Measurements from ENCODE around the gene CLMN. TPM values are rescaled to one million over a fixed set of nuclear protein-coding genes. Genes with fewer than 3 reads are reported as not detected.

The CLMN gene
- total and polyA plus RNA-seq, 5 donors from 2014 or later = 0.17 to 0.90 TPM; not detected in 3

- Mint-ChIP-seq H3K27me3 (no peaks in the 10 kb centered on the region), H3K4me3 (no peak overlapping the region), H3K9me3 (no peaks in the 10 kb centered on the region), H3K4me1 (no peaks in the 10 kb centered on the region), H3K36me3 (no peaks in the 10 kb centered on the region), H3K27ac (no peak overlapping the region)
- no peaks in the 10 kb centered on the region for H3K36me3 ChIP-seq (ENCODE audit: control insufficient read depth, insufficient read depth, low read length)
- no peaks in the 10 kb centered on the region for H3K9me3 ChIP-seq (ENCODE audit: control insufficient read depth in 2 of 2, low read length in 2 of 2)
- no peaks in the 10 kb centered on the region for H3K27me3 ChIP-seq (ENCODE audit: control insufficient read depth, insufficient read depth, low read length)
- DNase-seq (no peak), ATAC-seq (ENCODE audit: low read depth in 2 of 2) (no peak)
- H3K27ac ChIP-seq (ENCODE audit: insufficient read depth, low read length, poor library complexity, severe bottlenecking) = no peak overlapping the region
- no peaks in the 10 kb centered on the region for H3K4me1 ChIP-seq (ENCODE audit: control insufficient read depth, insufficient read depth, low read length, poor library complexity, severe bottlenecking)
- H3K4me3 ChIP-seq (ENCODE audit: low read depth, low read length) = no peak overlapping the region
Measured at GRCh38 chr14:95258156-95258555, 61.6 kb downstream of the CLMN start.

DNA sequence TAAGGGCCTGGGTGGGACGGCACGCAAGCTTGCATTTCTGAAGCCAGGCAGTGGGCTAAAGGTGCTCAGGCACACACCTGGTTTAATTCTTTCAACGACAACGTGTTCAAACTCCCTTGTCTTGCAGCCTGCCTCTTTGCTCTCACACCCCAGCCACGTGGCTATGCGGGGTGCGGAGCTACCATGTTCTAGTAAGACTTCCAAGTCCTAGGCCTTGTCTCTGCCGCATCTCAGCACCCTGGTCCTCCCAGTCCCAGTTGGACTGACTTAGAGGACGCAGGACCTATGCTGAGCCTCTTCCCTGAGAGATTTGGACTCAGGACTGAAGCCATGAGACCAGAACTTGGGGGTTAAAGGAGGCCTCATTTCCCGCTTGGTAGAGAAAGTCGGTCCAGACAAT lies 62.2 kb downstream of the CLMN start:
- no peak for ATAC-seq (ENCODE audit: low read depth in 2 of 2)
- Mint-ChIP-seq H3K9me3 (no peaks in the 10 kb centered on the region), H3K27me3 (no peaks in the 10 kb centered on the region), H3K36me3 (no peaks in the 10 kb centered on the region), H3K27ac (no peak overlapping the region), H3K4me3 (no peak overlapping the region), H3K4me1 (no peaks in the 10 kb centered on the region)
- no peaks in the 10 kb centered on the region for H3K27me3 ChIP-seq (ENCODE audit: control insufficient read depth, insufficient read depth, low read length)
- no peaks in the 10 kb centered on the region for H3K36me3 ChIP-seq (ENCODE audit: control insufficient read depth, insufficient read depth, low read length)
- H3K4me1 ChIP-seq (ENCODE audit: control insufficient read depth, insufficient read depth, low read length, poor library complexity, severe bottlenecking) = no peaks in the 10 kb centered on the region
- H3K27ac ChIP-seq (ENCODE audit: insufficient read depth, low read length, poor library complexity, severe bottlenecking) = no peak overlapping the region
- no peak overlapping the region for H3K4me3 ChIP-seq (ENCODE audit: low read depth, low read length)
- H3K9me3 ChIP-seq (ENCODE audit: control insufficient read depth in 2 of 2, low read length in 2 of 2) = no peaks in the 10 kb centered on the region
- DNase-seq = no peak

DNA sequence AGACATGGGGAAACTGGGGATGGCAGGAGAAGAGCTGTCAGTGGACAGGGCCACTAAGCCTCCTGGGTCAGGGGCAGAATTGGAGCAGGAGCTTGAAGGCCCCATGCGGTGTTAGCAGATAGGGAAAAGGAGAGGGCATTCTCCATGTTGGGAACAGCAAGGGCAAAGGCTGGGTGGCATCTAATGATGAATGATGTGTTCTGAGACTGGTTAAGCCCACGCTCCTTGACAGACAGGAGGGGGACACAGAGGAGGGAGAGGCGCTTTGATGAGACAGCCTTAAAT lies 63.0 kb downstream of the CLMN start:
- no peaks in the 10 kb centered on the region for H3K36me3 ChIP-seq (ENCODE audit: control insufficient read depth, insufficient read depth, low read length)
- no peak overlapping the region for H3K27ac ChIP-seq (ENCODE audit: insufficient read depth, low read length, poor library complexity, severe bottlenecking)
- Mint-ChIP-seq H3K4me3 (no peak overlapping the region), H3K27ac (no peak overlapping the region), H3K9me3 (no peaks in the 10 kb centered on the region), H3K36me3 (no peaks in the 10 kb centered on the region), H3K4me1 (no peaks in the 10 kb centered on the region), H3K27me3 (no peaks in the 10 kb centered on the region)
- H3K9me3 ChIP-seq (ENCODE audit: control insufficient read depth in 2 of 2, low read length in 2 of 2) = no peaks in the 10 kb centered on the region
- no peaks in the 10 kb centered on the region for H3K4me1 ChIP-seq (ENCODE audit: control insufficient read depth, insufficient read depth, low read length, poor library complexity, severe bottlenecking)
- ATAC-seq (ENCODE audit: low read depth in 2 of 2) (no peak), DNase-seq (no peak)
- no peak overlapping the region for H3K4me3 ChIP-seq (ENCODE audit: low read depth, low read length)
- no peaks in the 10 kb centered on the region for H3K27me3 ChIP-seq (ENCODE audit: control insufficient read depth, insufficient read depth, low read length)

DNA sequence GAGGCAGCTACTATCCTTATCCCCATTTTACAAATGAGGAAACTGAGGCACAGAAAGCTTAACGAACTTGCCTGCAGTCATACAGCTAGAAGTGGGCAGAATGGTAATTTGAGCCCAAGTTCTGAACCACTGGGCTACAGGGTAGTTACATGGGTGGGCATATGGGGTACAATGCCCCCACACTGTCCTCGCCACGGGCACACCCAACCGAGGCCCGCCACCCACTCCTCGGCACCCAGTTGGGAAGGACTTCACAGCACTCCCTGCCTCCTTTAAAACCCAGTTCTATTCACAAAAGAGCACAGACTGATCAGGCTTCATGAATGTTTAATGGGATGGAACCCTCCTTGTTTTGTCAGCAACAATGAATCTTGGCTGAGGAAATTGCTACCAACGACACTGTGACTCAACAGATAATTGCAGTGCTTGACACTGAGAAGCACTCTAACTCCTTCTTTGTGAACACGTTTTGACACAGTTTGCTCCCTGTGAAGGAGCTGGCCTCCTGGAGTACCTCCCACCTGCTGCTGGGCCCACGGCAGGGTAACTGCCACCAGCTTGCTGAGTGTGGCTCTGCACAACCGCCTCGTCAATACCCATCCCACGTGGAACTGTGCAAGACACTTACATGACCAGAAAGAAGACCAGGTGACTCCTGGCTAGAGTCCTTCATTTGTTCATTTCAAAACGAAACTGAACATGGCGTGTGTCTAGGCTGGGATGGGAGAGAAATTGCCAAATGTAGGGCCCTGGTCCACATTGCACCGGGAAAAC lies 63.5 kb downstream of the CLMN start:
- ATAC-seq (ENCODE audit: low read depth in 2 of 2) (no peak), DNase-seq (no peak)
- Mint-ChIP-seq H3K9me3 (no peaks in the 10 kb centered on the region), H3K36me3 (no peaks in the 10 kb centered on the region), H3K4me1 (no peaks in the 10 kb centered on the region), H3K27ac (no peak overlapping the region), H3K27me3 (no peaks in the 10 kb centered on the region), H3K4me3 (no peak overlapping the region)
- H3K4me1 ChIP-seq (ENCODE audit: control insufficient read depth, insufficient read depth, low read length, poor library complexity, severe bottlenecking) = no peaks in the 10 kb centered on the region
- no peaks in the 10 kb centered on the region for H3K27me3 ChIP-seq (ENCODE audit: control insufficient read depth, insufficient read depth, low read length)
- H3K9me3 ChIP-seq (ENCODE audit: control insufficient read depth in 2 of 2, low read length in 2 of 2) = no peaks in the 10 kb centered on the region
- no peak overlapping the region for H3K4me3 ChIP-seq (ENCODE audit: low read depth, low read length)
- no peaks in the 10 kb centered on the region for H3K36me3 ChIP-seq (ENCODE audit: control insufficient read depth, insufficient read depth, low read length)
- no peak overlapping the region for H3K27ac ChIP-seq (ENCODE audit: insufficient read depth, low read length, poor library complexity, severe bottlenecking)

GRCh38 chr14:95255487-95255886 lies 64.2 kb downstream of the CLMN start:
- Mint-ChIP-seq H3K9me3 (no peaks in the 10 kb centered on the region), H3K4me3 (no peak overlapping the region), H3K4me1 (no peaks in the 10 kb centered on the region), H3K36me3 (no peaks in the 10 kb centered on the region), H3K27ac (no peak overlapping the region), H3K27me3 (no peaks in the 10 kb centered on the region)
- Histone ChIP-seq H3K36me3 (ENCODE audit: control insufficient read depth, insufficient read depth, low read length) (no peaks in the 10 kb centered on the region), H3K27ac (ENCODE audit: insufficient read depth, low read length, poor library complexity, severe bottlenecking) (no peak overlapping the region), H3K4me3 (ENCODE audit: low read depth, low read length) (no peak overlapping the region), H3K27me3 (ENCODE audit: control insufficient read depth, insufficient read depth, low read length) (no peaks in the 10 kb centered on the region), H3K4me1 (ENCODE audit: control insufficient read depth, insufficient read depth, low read length, poor library complexity, severe bottlenecking) (no peaks in the 10 kb centered on the region), H3K9me3 (ENCODE audit: control insufficient read depth in 2 of 2, low read length in 2 of 2) (no peaks in the 10 kb centered on the region)
- peak in 1 of 3 donors; percentile 2 for DNase-seq
- ATAC-seq (ENCODE audit: low read depth in 2 of 2) = no peak

GRCh38 chr14:95255013-95255412 lies 64.7 kb downstream of the CLMN start:
- H3K9me3 ChIP-seq (ENCODE audit: control insufficient read depth in 2 of 2, low read length in 2 of 2) = no peaks in the 10 kb centered on the region
- no peak overlapping the region for H3K27ac ChIP-seq (ENCODE audit: insufficient read depth, low read length, poor library complexity, severe bottlenecking)
- no peaks in the 10 kb centered on the region for H3K27me3 Mint-ChIP-seq
- H3K9me3 Mint-ChIP-seq = no peaks in the 10 kb centered on the region
- no peaks in the 10 kb centered on the region for H3K4me1 Mint-ChIP-seq
- no peaks in the 10 kb centered on the region for H3K36me3 Mint-ChIP-seq
- no peaks in the 10 kb centered on the region for H3K36me3 ChIP-seq (ENCODE audit: control insufficient read depth, insufficient read depth, low read length)
- no peak for DNase-seq
- no peak overlapping the region for H3K4me3 ChIP-seq (ENCODE audit: low read depth, low read length)
- no peaks in the 10 kb centered on the region for H3K27me3 ChIP-seq (ENCODE audit: control insufficient read depth, insufficient read depth, low read length)
- H3K4me3 Mint-ChIP-seq = no peak overlapping the region
- H3K4me1 ChIP-seq (ENCODE audit: control insufficient read depth, insufficient read depth, low read length, poor library complexity, severe bottlenecking) = no peaks in the 10 kb centered on the region
- no peak for ATAC-seq (ENCODE audit: low read depth in 2 of 2)
- no peak overlapping the region for H3K27ac Mint-ChIP-seq

- ATAC-seq (ENCODE audit: low read depth in 2 of 2) (no peak), DNase-seq (no peak)
- H3K4me3 Mint-ChIP-seq = no peak overlapping the region
- no peaks in the 10 kb centered on the region for H3K9me3 Mint-ChIP-seq
- no peaks in the 10 kb centered on the region for H3K27me3 Mint-ChIP-seq
- Histone ChIP-seq H3K4me3 (ENCODE audit: low read depth, low read length) (no peak overlapping the region), H3K36me3 (ENCODE audit: control insufficient read depth, insufficient read depth, low read length) (no peaks in the 10 kb centered on the region), H3K4me1 (ENCODE audit: control insufficient read depth, insufficient read depth, low read length, poor library complexity, severe bottlenecking) (no peaks in the 10 kb centered on the region), H3K27ac (ENCODE audit: insufficient read depth, low read length, poor library complexity, severe bottlenecking) (no peak overlapping the region), H3K9me3 (ENCODE audit: control insufficient read depth in 2 of 2, low read length in 2 of 2) (no peaks in the 10 kb centered on the region), H3K27me3 (ENCODE audit: control insufficient read depth, insufficient read depth, low read length) (no peaks in the 10 kb centered on the region)
- no peaks in the 10 kb centered on the region for H3K36me3 Mint-ChIP-seq
- H3K4me1 Mint-ChIP-seq = no peaks in the 10 kb centered on the region
- H3K27ac Mint-ChIP-seq = no peak overlapping the region
Measured at GRCh38 chr14:95254288-95254687, 65.4 kb downstream of the CLMN start.

DNA sequence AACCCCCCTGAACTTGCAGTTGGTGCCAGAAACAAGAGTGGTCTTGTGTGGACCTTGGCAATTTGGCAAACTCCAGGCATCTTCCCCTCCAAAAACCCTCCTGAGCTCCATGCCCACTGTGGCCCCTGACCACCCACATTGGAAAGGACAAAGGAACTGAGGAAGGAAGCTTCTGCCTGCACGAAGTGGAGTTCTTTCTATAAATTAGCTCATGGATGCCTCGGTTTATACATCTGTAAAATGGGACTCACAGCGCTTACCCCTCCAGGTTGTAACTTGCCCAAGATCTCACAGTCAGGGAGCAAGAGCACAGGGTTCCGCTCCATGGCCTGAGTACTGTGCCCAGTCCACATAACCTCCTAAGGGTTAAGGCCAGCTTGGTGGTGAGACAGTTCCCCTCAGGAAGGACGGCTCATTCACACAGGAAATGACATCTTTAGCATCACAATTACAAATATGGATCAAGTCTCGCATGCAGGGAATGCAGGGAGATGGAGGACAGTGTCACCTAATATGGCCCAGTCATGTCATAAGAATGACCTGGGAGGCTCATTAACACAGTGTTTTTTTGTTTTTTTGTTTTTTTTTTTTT lies 66.6 kb downstream of the CLMN start:
- H3K27me3 ChIP-seq (ENCODE audit: control insufficient read depth, insufficient read depth, low read length) = no peaks in the 10 kb centered on the region
- DNase-seq (no peak), ATAC-seq (ENCODE audit: low read depth in 2 of 2) (no peak)
- no peaks in the 10 kb centered on the region for H3K4me1 ChIP-seq (ENCODE audit: control insufficient read depth, insufficient read depth, low read length, poor library complexity, severe bottlenecking)
- no peaks in the 10 kb centered on the region for H3K36me3 ChIP-seq (ENCODE audit: control insufficient read depth, insufficient read depth, low read length)
- no peaks in the 10 kb centered on the region for H3K9me3 Mint-ChIP-seq
- H3K36me3 Mint-ChIP-seq = no peaks in the 10 kb centered on the region
- no peaks in the 10 kb centered on the region for H3K9me3 ChIP-seq (ENCODE audit: control insufficient read depth in 2 of 2, low read length in 2 of 2)
- no peak overlapping the region for H3K27ac Mint-ChIP-seq
- no peak overlapping the region for H3K4me3 ChIP-seq (ENCODE audit: low read depth, low read length)
- no peak overlapping the region for H3K4me3 Mint-ChIP-seq
- H3K4me1 Mint-ChIP-seq = no peaks in the 10 kb centered on the region
- H3K27me3 Mint-ChIP-seq = no peaks in the 10 kb centered on the region
- no peak overlapping the region for H3K27ac ChIP-seq (ENCODE audit: insufficient read depth, low read length, poor library complexity, severe bottlenecking)

Data from CD4-positive, CD25-positive, alpha-beta regulatory T cell (primary cell).